PC-9 (cell line): ENCODE data around the gene MIOS.

Experiments used
- CTCF ChIP-seq: fragments of 200-600 bp; sonication (generic); conservative IDR thresholded peaks from 2 replicates; pipeline ENCODE4 v1.6.1; 2017; ENCODE audit warnings: mixed run types, antibody characterized with exemption, mild to moderate bottlenecking, moderate library complexity
- EZH2 ChIP-seq: fragments of 200-600 bp; sonication (generic); IDR thresholded peaks from 2 replicates; pipeline ENCODE4 v1.8.0; 2017; ENCODE audit warnings: antibody characterized with exemption, low read depth

DNA sequence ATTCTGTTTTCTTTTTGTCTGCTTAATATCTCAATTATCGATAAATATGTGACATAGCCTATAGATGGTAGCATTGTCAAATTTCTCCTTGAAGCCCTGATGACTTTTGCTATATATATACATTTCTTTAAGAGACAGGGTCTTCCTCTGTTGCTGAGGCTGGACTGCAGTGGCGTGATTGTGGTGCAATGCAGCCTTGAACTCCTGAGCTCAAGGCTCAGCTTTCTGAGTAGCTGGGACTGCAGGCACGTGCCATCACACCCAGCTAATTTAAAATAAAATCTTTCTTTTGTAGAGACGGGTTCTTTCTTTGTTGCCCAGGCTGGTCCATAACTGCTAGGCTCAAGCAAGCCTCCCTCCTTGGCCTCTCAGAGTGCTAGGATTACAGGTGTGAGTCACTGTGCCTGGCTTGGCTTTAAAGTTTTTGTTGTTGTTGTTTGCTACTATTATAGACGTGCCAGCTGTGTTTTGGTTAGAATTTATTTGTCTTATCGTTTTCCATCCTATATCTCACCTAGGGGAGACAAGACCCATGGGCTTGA is 80.9 kb downstream of the MIOS start:
- TF ChIP-seq EZH2: no peak
- TF ChIP-seq CTCF: no peak
